HG03095 (cell line): Measurements from ENCODE around the gene SIDT2.
"Not testable (repeated sequence)": the region's sequence is repeated elsewhere in the genome, so short reads cannot be mapped to it uniquely, and the experiment has no call there.

Experiments
- ATAC-seq: cut with Tn5 transposase; IDR thresholded peaks from one replicate; pipeline ENCODE4 v1.9.1; 2021; ENCODE audit warnings: moderate library complexity; ENCODE audit not compliant: unreplicated experiment

SIDT2 gene

GRCh38 chr11:117178210-117179034 lies at the start of gene SIDT2:
Gene SIDT2, plus strand, starts transcription at chr11:117178743. Its CDS starts 521 bp downstream, at chr11:117179264.
- ATAC-seq = peak; percentile 85

GRCh38 chr11:117130396-117130795 lies 48.1 kb upstream of the SIDT2 start:
- ATAC-seq = not testable (repeated sequence)

GRCh38 chr11:117130879-117131278 lies 47.7 kb upstream of the SIDT2 start:
- ATAC-seq = no peak

- no peak for ATAC-seq
Measured at GRCh38 chr11:117134431-117134830, 44.1 kb upstream of the SIDT2 start.

- ATAC-seq = not testable (repeated sequence)
Measured at GRCh38 chr11:117134979-117135378, 43.6 kb upstream of the SIDT2 start.

GRCh38 chr11:117137223-117138086 lies 41.1 kb upstream of the SIDT2 start:
- ATAC-seq = not testable (repeated sequence)

GRCh38 chr11:117143390-117143789 lies 35.2 kb upstream of the SIDT2 start:
- ATAC-seq = no peak

- peak; percentile 94 for ATAC-seq
Measured at GRCh38 chr11:117143871-117144476, 34.6 kb upstream of the SIDT2 start, which contains the start of gene PAFAH1B2. Gene PAFAH1B2, plus strand, starts transcription at chr11:117144287. Its CDS starts 8,161 bp downstream, at chr11:117152448.

GRCh38 chr11:117144477-117145392 lies 33.8 kb upstream of the SIDT2 start:
- ATAC-seq = peak; percentile 44

- no peak for ATAC-seq
Measured at GRCh38 chr11:117145393-117145761, 33.2 kb upstream of the SIDT2 start.

- ATAC-seq = no peak
Measured at GRCh38 chr11:117146521-117146920, 32.0 kb upstream of the SIDT2 start.

- no peak for ATAC-seq
Measured at GRCh38 chr11:117152066-117152465, 26.5 kb upstream of the SIDT2 start.

- no peak for ATAC-seq
Measured at GRCh38 chr11:117154468-117154867, 24.1 kb upstream of the SIDT2 start.

GRCh38 chr11:117157507-117157906 lies 21.0 kb upstream of the SIDT2 start:
- no peak for ATAC-seq

- no peak for ATAC-seq
Measured at GRCh38 chr11:117159892-117160291, 18.7 kb upstream of the SIDT2 start.

GRCh38 chr11:117160826-117161225 lies 17.7 kb upstream of the SIDT2 start:
- ATAC-seq = no peak

GRCh38 chr11:117166491-117166890 lies 12.1 kb upstream of the SIDT2 start:
- no peak for ATAC-seq

- no peak for ATAC-seq
Measured at GRCh38 chr11:117169736-117170135, 8.8 kb upstream of the SIDT2 start.

- no peak for ATAC-seq
Measured at GRCh38 chr11:117170210-117170609, 8.3 kb upstream of the SIDT2 start.

GRCh38 chr11:117171007-117171403 lies 7.5 kb upstream of the SIDT2 start:
- ATAC-seq = no peak
